ENCODE data around the gene SUSD4. TPM values are rescaled to one million over a fixed set of nuclear protein-coding genes. Genes with fewer than 3 reads are reported as not detected.

The SUSD4 gene
- total RNA-seq, 1 donor from 2014 or later: 5.8 TPM

DNA sequence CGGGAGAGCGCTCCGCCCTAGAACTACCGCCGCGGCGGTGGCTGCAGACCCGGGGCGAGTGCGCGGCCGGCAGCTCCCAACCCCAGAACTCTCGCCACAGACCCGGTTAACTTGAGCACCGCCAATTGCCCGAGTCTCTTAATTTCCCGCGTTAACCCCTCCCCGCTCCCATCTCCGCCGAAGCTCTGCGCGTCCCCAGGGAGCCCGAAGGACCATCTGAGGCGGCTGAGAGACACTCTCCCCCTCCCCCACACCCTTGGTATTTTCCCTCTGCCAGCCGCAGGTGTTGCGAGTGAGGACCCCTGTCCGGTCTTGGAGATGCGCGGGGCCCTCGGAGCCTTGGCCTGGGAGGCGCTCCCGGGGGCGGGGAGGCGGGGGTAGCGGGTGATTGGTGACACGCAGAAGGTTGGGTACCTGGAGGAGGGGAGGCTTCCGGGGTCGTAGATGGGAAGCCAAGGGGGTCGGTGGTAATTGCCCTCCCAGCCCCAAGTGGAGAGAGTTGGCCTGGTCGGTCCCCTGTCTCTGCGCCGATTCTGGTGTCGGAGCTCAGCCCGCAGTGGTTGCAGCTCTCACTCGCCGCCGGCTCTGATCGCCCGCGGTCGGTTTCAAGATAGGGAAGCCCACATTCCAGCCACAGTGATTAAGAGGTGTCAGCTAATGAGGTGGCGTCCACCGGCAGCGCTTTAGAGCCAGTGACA is 858 bp upstream of the SUSD4 start:
- peak; percentile 46 for ATAC-seq (ENCODE audit: poor library complexity)
- intact Hi-C loops (cut with DNase I): no loop called here
- DNase-seq: no peak

DNA sequence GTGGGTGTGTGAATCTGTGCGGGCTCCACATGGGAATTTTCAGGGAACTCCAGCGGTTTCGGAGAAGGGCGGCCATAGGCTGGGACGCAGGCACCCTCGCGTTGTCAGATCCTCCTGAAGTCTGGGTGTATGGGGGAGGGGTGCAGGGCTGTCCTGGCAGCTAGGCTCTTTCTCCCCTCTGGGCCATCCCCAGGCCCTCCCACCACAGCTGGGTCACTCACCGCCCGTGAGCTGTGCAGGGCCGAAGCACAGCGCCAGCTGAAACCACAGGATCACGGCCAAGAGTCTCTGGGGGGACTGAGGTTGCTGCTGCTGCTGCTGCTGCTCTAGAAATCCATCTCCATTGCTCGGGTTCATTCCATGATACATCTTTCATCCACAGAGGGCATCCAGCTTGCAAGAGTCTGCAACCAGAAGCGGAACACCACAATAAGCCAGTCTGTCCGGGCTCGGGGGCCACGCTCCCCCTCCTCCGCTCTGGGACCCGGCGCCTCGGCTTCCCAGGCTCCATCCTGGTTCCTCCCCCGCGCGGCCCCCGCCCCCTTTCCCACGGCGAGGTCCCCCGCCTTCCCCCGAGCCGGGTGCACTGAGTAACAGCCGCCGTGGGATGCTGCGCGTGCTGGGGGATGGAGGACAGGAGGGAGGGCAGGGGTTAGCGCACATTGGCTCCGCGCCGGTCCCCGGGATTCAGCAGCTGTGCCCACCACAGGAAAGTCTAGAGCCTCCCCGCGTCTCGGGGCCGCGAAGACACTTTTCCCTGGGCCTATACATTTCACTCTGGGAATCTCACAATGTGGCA is 720 bp downstream of the SUSD4 start:
- ATAC-seq (ENCODE audit: poor library complexity) (peak; percentile 54), DNase-seq (peak; percentile 64)
- intact Hi-C loops (cut with DNase I): no loop called here

DNA sequence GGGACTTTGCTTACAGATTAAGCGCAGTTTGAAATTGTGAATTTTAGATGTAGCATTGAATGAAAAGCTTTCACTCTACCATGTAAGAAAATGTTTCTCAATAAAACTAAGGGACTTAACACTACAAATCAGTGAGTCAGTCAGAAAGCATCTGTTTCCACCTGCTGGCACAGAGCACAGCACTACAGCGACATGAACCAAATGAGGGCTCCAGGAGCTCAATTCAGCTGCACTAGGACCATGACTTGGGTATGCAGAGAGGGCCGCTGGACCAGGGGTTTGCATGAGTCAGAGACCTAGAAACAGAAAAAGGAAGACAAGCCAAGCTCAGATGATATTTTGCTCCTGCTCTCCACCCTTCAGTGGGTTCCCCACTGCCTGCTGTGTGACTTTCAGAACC is 5.2 kb downstream of the SUSD4 start:
- intact Hi-C loops (cut with DNase I): no loop called here
- no peak for ATAC-seq (ENCODE audit: poor library complexity)
- DNase-seq: no peak

DNA sequence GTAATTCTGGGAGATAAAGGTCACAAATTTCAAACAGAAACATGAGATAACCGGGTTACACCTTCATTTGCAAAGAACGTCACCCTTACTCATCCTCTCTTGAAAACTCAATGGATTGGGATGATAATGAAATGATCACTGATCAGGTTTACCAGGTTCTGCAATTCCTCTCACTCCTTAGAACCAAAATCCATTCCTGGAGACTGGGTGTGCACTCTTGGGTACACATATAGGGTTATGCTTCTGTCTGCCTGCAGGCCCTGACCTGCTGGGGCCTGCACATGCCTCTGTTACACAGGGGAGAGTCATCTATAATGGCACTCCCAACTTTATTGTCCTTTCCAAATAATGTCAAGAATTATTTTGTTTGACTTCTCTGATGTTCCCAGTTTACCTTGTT is 8.3 kb downstream of the SUSD4 start:
- DNase-seq (no peak), ATAC-seq (ENCODE audit: poor library complexity) (no peak)
- intact Hi-C loops (cut with DNase I): no loop called here

DNA sequence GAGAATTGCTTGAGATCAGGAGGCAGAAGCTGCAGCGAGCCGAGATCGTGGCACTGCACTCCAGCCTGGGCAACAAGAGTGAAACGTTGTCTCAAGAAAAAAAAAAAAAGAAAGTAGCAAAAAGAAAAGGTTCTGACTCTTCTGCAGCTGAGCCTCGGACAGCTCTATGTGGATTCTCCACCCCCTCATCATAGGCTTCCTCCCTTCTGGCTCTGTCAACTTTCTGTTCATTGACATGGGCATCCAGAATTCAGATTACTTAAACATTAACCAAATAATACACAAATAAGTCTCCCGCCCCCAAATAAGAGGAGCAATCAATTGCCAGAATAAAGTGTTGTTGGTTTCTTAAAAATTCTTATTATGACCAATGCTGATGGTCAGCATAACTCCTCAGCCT is 10.0 kb downstream of the SUSD4 start:
- intact Hi-C loops (cut with DNase I): no loop called here
- ATAC-seq (ENCODE audit: poor library complexity): no peak

DNA sequence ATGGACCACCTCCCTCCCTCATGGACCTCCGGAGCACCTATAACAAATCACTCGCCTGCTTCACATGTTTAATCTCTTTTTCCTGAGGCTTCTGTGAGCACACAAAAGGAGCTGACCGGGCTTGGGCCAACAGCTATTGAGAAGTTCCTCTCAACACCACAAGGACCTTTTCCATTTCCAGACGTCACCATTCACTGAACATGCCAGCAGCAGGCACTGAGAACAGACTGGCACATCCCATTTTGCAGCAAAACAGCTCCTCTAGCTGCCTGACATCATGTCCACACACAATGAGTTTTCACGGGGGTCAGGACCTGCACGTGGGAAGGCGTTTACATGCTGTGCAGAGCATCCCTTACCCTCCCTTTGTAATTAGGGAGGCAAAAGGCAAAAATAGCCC is 11.0 kb downstream of the SUSD4 start:
- ATAC-seq (ENCODE audit: poor library complexity): peak; percentile 66
- DNase-seq: no peak
- intact Hi-C loops (cut with DNase I): no loop called here

More for the DNA sequence above, 10.0 kb downstream of the SUSD4 start:
- DNase-seq: no peak

DNA sequence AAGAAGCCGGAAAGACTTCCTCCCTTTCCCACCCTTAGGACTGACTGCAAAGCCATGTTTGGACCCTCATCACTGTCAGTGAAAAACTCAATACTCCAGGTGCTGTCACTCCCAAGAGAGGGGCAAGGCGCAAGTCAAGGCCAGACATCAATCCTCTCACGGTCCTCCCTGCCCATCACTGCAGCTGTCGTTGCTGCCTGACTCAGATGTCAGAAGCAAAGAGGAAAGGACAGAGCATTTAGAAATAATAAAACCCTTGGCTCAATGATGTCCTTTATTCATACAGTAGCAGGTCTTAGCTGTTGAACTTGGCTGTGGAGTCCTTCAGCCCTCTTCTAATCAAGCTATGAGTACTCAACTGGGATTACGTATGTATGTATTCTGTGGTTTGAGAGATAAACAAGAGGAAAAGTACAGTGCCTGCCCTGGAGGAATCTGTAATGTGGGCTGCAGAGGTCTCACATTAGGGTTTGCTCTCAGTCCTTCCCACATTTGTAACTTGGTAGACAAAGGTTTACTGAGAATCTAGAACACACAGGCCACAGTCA is 13.5 kb downstream of the SUSD4 start:
- ATAC-seq (ENCODE audit: poor library complexity) (peak; percentile 34), DNase-seq (no peak)
- intact Hi-C loops (cut with DNase I): no loop called here

DNA sequence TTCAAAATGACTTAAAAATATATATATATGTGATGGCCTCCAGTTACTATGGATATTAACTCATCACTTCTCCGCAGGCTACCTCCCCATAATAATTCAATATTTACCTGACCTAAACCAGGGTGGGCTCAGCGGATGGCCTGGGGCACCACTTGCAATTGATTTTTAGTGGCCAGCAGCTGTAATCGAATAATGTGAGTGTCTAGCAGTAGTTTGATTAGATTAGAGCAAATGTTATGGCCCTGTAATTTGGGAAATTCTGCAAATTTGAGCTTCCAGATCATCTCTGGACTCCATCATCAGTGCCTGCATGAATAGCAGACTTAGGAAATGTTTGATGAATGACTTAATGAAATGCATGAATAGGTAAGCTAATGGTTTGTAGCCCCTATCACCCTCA is 14.7 kb downstream of the SUSD4 start:
- no peak for DNase-seq
- intact Hi-C loops (cut with DNase I): no loop called here
- ATAC-seq (ENCODE audit: poor library complexity): no peak

DNA sequence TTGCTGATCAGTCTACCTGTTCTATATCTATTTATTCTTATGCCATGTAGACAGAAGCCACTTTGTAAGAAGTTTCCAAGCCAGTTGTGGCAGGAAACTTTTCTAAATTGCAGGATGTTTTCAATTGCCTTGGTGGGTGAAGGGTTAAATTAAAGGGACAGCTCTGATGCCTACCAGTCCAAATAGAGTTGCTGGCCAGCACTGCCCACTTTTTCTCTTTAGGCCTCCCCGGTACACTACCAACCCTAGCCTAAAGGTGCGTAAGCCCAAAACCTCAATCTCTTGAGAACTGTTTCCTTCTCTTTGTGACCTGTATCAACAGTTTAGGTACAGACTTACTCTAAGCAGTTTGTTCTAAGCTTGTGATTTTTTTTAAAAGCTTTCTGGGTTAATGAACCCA is 15.5 kb downstream of the SUSD4 start:
- intact Hi-C loops (cut with DNase I): no loop called here
- no peak for DNase-seq
- no peak for ATAC-seq (ENCODE audit: poor library complexity)

DNA sequence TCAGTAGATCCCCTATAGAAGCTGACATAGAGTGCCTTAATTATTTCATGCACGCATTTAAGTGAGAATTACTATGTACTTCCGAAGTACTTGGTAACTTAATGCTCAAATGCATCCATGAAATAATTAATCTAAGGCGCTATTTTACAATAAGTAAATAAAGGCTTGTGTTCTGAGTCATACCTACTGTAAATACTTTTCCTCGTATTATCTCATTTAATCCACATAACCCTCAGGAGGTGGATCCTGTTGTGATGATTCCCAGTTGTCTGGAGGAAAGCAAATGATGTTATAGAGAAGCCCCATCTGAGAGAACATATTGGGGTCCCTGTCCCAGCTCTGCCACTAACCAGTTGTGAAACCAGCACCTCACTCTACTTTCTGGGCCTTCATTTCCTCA is 16.4 kb downstream of the SUSD4 start:
- intact Hi-C loops (cut with DNase I): no loop called here
- ATAC-seq (ENCODE audit: poor library complexity): no peak

DNA sequence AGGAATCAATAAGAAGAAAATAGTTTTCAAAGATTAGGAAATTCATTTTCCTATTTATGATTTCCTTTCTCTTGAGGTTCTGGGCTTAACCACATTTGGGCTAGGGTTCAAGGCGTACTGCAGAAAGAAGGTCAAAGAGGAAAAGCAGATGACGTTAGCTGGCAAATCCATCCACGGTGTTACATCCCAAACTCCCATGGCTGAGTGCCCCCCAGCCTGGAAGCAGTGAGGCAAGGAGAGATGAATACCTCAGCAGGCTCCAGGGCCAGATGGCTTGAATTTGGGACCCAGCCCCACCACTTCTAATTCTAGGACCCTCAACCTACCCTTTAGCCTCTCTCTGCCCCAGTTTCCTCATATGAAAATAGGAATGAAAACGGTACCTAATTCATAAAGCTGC is 17.7 kb downstream of the SUSD4 start:
- no peak for DNase-seq
- intact Hi-C loops (cut with DNase I): no loop called here

More for the DNA sequence above, 16.4 kb downstream of the SUSD4 start:
- DNase-seq: no peak

DNA sequence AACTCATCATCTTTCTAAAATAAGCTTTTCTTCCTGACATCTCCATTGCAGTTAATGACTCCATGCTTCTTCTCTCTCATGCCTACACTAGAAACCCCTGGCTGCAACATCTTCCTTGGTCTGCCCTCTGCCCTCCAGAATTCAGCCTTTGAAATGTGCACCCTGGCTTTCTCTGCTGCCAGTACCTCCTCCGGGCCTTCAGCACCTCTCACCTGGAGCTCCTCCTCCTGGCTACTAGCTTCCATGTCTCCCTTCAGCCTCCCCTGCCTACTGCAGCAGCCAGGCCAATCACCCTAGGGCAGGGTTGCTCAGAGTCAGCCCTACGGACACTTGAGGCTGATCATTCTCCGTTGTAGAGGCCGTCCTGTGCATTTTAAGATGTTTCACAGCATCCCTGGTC is 18.3 kb downstream of the SUSD4 start:
- intact Hi-C loops (cut with DNase I): no loop called here
- ATAC-seq (ENCODE audit: poor library complexity): no peak
- DNase-seq: no peak

More for the DNA sequence above, 17.7 kb downstream of the SUSD4 start:
- no peak for ATAC-seq (ENCODE audit: poor library complexity)

DNA sequence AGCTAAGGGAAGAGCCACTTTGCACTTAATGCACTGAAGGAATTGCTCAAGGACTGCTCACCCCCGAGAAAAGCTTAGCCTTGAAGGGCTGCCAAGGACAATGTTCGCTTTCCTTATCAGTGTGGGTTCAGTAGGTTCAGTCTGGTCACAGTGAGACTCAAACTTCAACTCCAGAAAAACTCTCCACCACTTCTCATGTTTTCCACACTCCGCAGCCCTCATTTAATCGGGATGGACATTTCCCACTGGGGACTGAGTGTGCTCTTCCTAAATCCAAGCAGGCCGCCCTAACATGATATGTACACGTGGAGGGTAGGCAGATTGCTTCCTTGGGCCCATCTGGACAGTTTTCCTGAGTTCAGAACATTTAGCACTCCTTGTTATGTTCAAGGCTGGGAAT is 19.5 kb downstream of the SUSD4 start:
- DNase-seq (no peak), ATAC-seq (ENCODE audit: poor library complexity) (peak; percentile 30)
- intact Hi-C loops (cut with DNase I): no loop called here

DNA sequence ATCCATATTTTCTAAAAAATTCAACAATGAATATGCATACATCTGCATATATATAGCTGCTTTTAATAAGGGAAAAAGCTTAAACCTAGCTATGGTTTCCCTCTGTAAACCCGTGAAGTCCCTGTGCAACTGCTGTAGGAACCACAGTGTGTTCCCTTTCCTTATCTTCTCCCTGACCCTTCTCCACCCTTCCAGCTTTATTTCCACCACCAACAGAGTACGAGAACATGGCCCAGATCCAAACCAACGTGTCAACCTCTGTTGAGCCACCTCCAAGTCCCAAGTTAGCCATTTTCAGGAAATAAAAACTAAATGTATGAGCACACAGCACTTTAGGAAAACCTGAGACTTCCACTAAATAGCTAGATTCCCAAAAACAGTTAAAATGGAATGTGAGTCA is 20.3 kb downstream of the SUSD4 start:
- DNase-seq: no peak
- ATAC-seq (ENCODE audit: poor library complexity): peak; percentile 72
- intact Hi-C loops (cut with DNase I): no loop called here

DNA sequence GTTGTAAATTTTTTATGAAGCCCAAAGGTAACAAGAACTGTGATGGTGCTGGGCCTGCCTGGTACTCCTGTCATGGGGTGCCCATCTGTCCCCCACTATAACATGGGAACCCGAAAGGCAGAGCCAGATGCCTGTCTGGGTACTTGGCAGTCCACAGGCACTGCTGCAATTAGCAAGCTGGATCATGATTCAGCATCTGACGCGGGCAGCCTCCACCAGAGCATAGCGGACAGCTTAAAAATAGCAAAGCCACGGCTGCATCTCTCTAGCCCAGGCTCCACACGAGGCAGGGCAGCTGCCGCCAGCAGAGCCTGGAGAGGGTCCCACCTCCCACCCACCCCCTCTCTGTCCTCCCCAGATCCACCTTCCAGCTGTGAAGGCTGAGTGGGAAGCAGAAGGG is 22.9 kb downstream of the SUSD4 start:
- ATAC-seq (ENCODE audit: poor library complexity) (peak; percentile 86), DNase-seq (peak; percentile 71)
- intact Hi-C loops (cut with DNase I): no loop called here

DNA sequence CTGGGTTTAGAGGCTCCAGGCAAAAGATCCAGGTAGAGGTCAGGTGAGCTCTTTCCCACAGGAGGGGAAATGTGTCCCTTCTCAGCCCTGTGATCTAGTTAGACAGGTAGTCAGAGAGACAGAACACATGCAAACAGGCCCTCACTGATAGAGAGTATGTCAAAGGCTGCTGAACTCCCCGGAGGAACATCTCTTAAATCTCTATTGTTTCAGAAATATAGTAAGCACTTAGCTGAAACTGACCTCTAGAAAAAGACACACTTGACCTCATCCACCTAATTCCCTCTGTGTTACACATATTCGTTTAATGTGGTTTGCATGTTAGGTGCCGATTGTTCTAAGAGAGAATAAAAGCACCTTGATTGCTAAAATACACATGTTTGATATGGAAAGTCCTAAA is 23.3 kb downstream of the SUSD4 start:
- intact Hi-C loops (cut with DNase I): no loop called here
- DNase-seq (no peak), ATAC-seq (ENCODE audit: poor library complexity) (no peak)

DNA sequence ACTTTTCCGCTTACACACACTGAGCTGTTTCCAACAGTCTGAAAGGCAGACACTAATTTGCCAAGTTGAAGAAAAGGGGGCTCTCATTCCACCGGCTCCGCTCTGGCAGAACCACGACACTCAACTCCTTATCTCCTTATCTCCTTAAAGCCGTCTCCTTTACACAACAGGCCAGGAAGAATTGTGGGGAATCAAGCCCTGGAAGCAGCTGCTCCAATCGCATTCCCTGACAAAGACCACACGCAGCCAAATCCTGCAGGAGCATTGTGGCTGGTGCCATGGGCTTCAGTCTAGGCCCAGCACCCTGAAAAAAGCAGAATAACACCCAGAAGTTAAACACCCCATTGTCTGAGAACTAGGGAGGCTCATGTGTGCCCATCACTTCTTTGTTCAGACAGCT is 24.1 kb downstream of the SUSD4 start:
- DNase-seq (no peak), ATAC-seq (ENCODE audit: poor library complexity) (no peak)
- intact Hi-C loops (cut with DNase I): no loop called here

DNA sequence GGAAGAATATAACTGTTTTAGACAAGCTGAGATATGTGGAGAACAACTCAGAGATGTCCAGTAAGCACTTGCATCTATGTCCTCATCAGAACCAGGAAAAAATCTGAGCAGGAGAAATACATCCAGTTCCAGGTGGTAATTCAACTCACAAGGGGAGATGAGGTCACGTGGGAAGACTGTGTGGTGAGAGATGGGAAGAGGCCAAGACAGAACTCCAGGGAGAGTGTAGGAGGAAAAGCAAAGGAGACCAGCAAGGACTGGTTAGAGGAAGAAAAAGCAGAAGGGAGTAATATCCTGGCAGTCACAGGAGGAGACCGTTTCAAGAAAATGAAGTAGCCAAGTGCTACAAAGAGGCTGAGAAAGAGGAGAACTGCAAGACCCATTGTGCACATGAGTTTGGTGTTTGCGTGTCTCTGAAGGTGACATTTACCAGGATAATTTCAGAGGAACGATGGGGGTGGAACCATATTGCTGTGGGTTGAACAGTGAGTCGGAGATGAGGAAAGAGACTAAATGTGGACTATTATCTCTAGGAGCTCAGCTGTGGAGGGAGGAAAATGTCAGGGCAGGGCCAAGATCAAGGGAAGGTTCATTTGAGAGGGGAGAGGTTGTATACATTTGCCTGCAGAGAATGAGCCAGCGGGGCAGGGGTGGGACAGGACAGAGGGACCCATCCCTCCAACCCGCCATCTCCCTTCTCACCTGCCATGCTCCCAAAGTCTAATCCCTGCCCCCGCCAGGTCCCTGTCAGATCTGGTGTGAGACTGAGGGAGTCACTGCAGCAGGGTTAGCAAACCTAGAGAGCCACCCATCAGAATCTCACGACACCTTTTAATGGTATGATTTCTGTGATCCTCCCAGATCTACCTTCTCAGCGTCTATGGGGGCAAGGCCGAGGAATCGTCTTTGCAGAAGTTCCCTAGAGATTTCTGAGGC is 24.9 kb downstream of the SUSD4 start:
- DNase-seq (no peak), ATAC-seq (ENCODE audit: poor library complexity) (no peak)
- intact Hi-C loops (cut with DNase I): no loop called here
